Measurements from ENCODE around the gene SSC4D. TPM values are rescaled to one million over a fixed set of nuclear protein-coding genes. Genes with fewer than 3 reads are reported as not detected.

The SSC4D gene
- total and polyA plus RNA-seq, 2 of the 8 experiments (the other 6 are each of a cell fraction or from before 2014, with no cell fraction given) = 11.8 to 27.5 TPM

GRCh38 chr7:76346778-76347177, 62.7 kb downstream of the SSC4D start:
- FAIRE-seq = no peak
- Histone ChIP-seq H2BK12ac (ENCODE audit: low read depth, low read length) (no peak overlapping the region), H2BK120ac (replicated peaks; ENCODE audit: low read depth, low read length) (no peak overlapping the region), H2BK15ac (ENCODE audit: low read length) (no peak overlapping the region), H3K9me3 (ENCODE audit: insufficient read depth in 2 of 2, low read depth in 1 of 2, low read length in 1 of 2) (no peaks in the 10 kb centered on the region), H3K56ac (replicated peaks; ENCODE audit: insufficient read length, low read depth, low read length) (no peak overlapping the region), H4K91ac (replicated peaks; ENCODE audit: insufficient read length, low read length) (no peak overlapping the region), H2AK5ac (ENCODE audit: low read depth, low read length) (no peak overlapping the region), H3K18ac (ENCODE audit: extremely low read depth, low read length) (no peak overlapping the region), H3K23ac (ENCODE audit: insufficient read length) (no peak overlapping the region), H2AFZ (ENCODE audit: low read length) (no peak overlapping the region), H3K4me2 (ENCODE audit: insufficient read depth in 1 of 2, low read depth in 2 of 2, low read length in 2 of 2) (no peak overlapping the region), H3K4me1 (replicated peaks in 1 of 4; ENCODE audit: control insufficient read depth in 3 of 4, insufficient read depth in 4 of 4, low read length in 3 of 4) (0 out of 7 replicates have a peak, but pooled peaks cover 0 to 2% (median 0%) of the 10 kb centered on the region in 4 experiments), H4K8ac (ENCODE audit: extremely low read depth, insufficient read depth, low read length) (no peak overlapping the region), H3K23me2 (ENCODE audit: low read depth, low read length) (no peaks in the 10 kb centered on the region), H3K4me3 (ENCODE audit: extremely low read depth in 1 of 4, insufficient read depth in 2 of 4, low read depth in 3 of 4, low read length in 4 of 4) (no peak overlapping the region), H3K14ac (ENCODE audit: insufficient read length) (no peak overlapping the region), H3K79me1 (ENCODE audit: low read depth, low read length) (peaks cover 16% of the 10 kb centered on the region), H3K27me3 (replicated peaks in 1 of 4; ENCODE audit: control insufficient read depth in 3 of 4, extremely low read depth in 1 of 4, insufficient read depth in 3 of 4, low read length in 3 of 4) (no peaks in the 10 kb centered on the region), H4K5ac (ENCODE audit: insufficient read length, low read depth, low read length) (no peak overlapping the region), H3K27ac (ENCODE audit: low read depth, low read length) (no peak overlapping the region), H3K4ac (replicated peaks; ENCODE audit: insufficient read length, low read depth, low read length) (no peak overlapping the region), H4K20me1 (replicated peaks in 1 of 2; ENCODE audit: control insufficient read depth in 1 of 2, insufficient read depth in 2 of 2, low read length in 2 of 2) (peaks cover 40 to 48% of the 10 kb centered on the region in 2 experiments), H3K79me2 (ENCODE audit: control insufficient read depth in 1 of 2, insufficient read depth in 2 of 2, low read length in 2 of 2) (peaks cover 55 to 99% of the 10 kb centered on the region in 2 experiments), H3K36me3 (ENCODE audit: control insufficient read depth in 2 of 4, insufficient read depth in 4 of 4, low read length in 3 of 4) (peaks cover 18 to 75% (median 59%) of the 10 kb centered on the region in 4 experiments), H2BK20ac (ENCODE audit: low read length) (no peak overlapping the region), H3K9ac (replicated peaks in 1 of 4; ENCODE audit: extremely low read depth in 1 of 4, low read depth in 3 of 4, low read length in 3 of 4) (no peak overlapping the region), H2BK5ac (ENCODE audit: low read depth, low read length) (no peak overlapping the region)
- 94% methylated on average over 8 of the region's 8 CpGs; no CpG with 5 or more reads in 1 of the 2 experiments for WGBS, 2 experiments (ENCODE audit: extremely low coverage in 1 of 2, insufficient coverage in 1 of 2, insufficient read length in 1 of 2, insufficient replicate concordance in 2 of 2, low coverage in 1 of 2, low lambda C conversion rate in 2 of 2, missing lambda C conversion rate in 1 of 2)
- POLR2A ChIA-PET (ENCODE audit: partially characterized antibody) = interaction anchor here (1.3 kb wide), 1 partner anchor 9 kb away, joined by 8 read pairs; no protein-coding TSS in a partner anchor
- CTCF ChIA-PET (ENCODE audit: partially characterized antibody) = interaction anchor here (0.9 kb wide), 1 partner anchor 14 kb away, joined by 3 read pairs; no protein-coding TSS in a partner anchor
- no peak for DNase-seq (ENCODE audit: low read depth in 1 of 2, low spot score in 2 of 2)
- TF ChIP-seq POLR2A (IDR thresholded peaks at IDR 0.05; ENCODE audit: control extremely low read depth in 1 of 2, low read depth in 2 of 2, low read length in 2 of 2) (no peak), PHF8 (conservative IDR thresholded peaks at IDR 0.05; ENCODE audit: low read depth, low read length) (no peak), SIN3A (conservative IDR thresholded peaks at IDR 0.05 in 1 of 2, IDR thresholded peaks at IDR 0.05 in 1 of 2; ENCODE audit: low read depth in 1 of 2, low read length in 2 of 2) (no peak), ATF3 (IDR thresholded peaks at IDR 0.05; ENCODE audit: insufficient read depth, low read depth, low read length) (no peak), GTF2F1 (IDR thresholded peaks at IDR 0.05; ENCODE audit: borderline replicate concordance, low read depth, low read length) (no peak), CHD2 (IDR thresholded peaks at IDR 0.05; ENCODE audit: low read length) (no peak), KDM5A (IDR thresholded peaks at IDR 0.05; ENCODE audit: low read length) (no peak), BCL11A (IDR thresholded peaks at IDR 0.05; ENCODE audit: low read depth in 2 of 2, low read length in 2 of 2) (no peak), SRF (IDR thresholded peaks at IDR 0.05; ENCODE audit: low read depth, low read length) (no peak), SP2 (IDR thresholded peaks at IDR 0.05; ENCODE audit: low read length) (no peak), POU5F1 (IDR thresholded peaks at IDR 0.05; ENCODE audit: low read depth, low read length) (no peak), RFX5 (IDR thresholded peaks at IDR 0.05; ENCODE audit: borderline replicate concordance, low read depth, low read length) (no peak)
